Dermis microvascular lymphatic vessel endothelial cell (primary cell): ENCODE measurements around the gene IFNA17. TPM values are rescaled to one million over a fixed set of nuclear protein-coding genes. Genes with fewer than 3 reads are reported as not detected.
"Not testable (repeated sequence)": the region's sequence is repeated elsewhere in the genome, so short reads cannot be mapped to it uniquely, and the experiment has no call there.

Experiments
- DNase-seq, 2 donors: peaks; one replicate each; pipeline versions ENCODE4 v3.0.0 to v3.0.0-alpha.2; 2010; ENCODE audit warnings: low read depth in 2 of 2
- total RNA-seq: library from RNA; depleted of rRNA; stranded (reverse); fragments of >200 nt; gene quantifications from 2 replicates; pipeline ENCODE4 v1.2.1, GENCODE V29; 2014

The IFNA17 gene
- not detected in 2 replicates for total RNA-seq

DNA sequence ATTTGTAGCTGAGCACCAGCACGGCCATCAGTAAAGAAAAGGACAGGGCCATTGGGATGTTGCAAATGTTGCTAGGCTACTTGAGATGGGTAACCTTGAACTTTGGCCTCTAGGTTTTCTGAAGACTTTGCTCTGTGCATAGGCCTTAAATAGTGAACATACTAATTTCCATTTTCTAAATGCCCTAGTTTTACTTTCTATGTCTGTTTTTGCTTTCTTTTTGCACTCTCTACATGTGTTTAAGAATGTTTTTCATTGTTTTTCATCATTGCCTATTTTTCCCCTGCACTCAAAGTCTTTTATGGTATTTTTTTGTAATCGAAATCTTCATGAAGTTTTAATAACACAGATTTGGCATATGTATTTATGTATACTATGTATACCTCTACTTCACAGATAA lies at the start of gene IFNA17:
Gene IFNA17 (minus strand): TSS at position 101 of the 400 bp plus-strand sequence. CDS start 49 bp downstream, at position 52.
- no peak for DNase-seq

DNA sequence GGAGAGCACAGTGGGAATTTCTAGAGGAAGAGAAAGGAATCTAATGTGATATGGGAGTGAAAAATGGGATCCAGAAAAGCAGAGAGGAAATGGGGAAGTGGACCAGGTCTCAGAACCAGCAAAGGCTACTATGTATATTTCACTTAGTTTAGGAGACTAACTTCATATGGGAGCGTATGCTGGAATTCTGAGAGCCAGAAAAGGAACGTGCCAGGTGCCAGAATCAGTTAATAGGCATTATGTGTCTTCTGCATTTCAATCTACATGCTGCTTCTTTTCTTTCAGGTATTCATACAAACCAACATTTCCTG lies 40.3 kb upstream of the IFNA17 start:
- no peak for DNase-seq

DNA sequence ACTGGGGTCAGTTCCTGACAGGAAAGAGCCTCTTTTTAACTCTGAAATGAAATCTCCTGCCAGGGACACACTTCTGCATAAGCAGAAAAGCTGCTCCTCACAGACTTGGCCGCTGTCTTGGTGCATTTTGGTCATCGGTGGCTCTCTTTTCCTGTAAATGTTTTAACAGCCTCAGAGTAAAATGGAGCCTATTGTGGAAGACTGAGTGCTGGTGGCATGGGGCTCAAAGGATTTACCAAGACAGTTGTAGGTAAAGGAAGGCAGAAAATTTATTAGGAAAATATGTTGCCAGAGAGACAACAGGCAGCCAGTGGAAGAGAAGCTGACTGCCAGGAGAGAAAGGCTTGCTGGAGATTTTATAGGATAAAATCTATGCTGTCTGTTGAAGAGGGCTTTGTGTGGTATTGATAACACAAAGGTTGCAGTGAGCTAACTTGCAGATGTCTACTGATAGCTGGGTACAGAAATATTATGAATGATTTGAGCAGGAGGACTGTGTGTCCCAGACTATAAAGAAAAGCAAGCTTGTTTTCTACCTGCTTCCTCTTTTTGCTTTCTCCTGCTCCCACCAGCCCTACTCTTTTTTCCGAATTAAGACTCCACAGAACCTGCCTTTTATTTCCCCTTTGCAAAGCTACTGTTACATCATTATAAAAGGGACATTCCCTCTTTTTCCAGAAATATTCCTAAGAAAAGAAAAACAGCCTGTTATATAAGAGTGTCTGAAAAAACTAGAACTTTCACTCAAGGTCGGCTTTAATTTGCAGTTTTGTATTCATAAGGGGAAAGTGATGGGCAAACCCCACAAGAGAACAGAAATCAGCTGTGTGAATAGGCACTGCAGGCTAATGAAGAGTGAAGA lies 39.7 kb upstream of the IFNA17 start:
- no peak for DNase-seq

DNA sequence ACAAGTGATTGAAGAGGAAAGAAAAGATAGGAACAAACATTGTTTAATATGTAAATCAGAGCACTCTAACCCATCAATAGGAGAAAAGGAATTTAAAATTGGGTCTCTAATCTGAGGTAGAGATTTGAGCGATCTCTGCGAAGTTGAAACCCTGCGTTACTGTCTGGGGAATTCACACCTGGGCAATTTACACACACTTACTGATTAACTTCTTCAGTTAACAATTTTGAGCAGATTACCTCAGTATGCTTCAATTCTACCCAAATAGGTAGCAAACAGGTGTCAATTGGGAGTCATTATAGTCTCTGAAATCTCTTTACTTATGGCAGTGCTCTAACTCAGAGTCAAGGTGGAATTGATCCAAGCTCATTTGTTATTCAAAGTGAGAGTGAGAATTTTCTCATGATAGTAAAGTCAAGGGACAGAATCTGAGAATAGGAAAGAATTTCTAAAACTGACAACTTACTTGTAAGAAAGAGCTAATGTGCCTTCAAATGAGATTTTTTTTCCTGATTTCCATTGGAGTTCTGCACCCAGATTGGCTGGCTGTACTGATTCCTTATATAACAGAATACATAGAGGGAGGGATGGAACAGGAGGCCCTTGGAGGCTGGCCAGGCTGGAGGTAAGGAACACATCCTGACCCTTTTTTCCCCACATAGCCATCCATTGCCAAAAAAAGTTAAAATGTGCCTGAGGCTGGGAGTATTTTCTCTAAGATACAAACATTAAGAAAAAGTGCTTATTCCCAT lies 38.9 kb upstream of the IFNA17 start:
- no peak for DNase-seq

DNA sequence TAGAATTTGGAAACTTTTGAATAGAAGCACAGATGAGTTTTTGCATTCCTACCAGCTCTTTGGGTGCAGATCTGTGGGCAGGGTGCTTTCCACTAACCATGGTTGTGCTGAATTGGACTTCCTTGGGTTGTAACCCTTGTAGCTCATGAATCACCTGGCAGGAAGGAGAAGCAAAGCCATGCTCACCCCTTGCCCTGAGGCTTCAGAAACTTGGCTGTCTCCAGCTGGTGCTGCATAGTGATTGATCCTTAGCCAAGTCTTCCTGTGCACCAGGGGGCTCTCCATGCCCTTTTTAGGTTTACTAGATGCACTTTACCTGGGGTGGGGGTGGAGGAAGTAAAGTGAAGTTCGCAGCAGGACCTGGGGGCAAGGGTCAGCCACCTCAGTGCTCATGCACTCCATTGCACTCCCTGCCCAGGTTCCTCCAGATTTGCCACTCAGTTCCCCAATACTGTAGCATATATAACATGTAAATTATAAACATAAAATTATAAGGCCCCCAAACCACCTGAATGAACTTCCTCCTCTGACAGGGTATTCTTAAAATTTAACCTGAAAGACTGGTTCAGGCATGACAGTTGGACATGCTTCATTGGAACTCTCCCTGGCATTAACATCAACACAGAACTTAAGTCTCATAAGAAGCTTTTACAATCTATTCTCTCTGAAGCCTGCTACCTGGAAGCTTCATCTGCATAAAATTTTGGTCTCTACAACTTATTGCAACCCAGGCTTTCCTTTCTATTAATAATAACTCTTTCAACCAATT lies 37.6 kb upstream of the IFNA17 start:
- DNase-seq = no peak

DNA sequence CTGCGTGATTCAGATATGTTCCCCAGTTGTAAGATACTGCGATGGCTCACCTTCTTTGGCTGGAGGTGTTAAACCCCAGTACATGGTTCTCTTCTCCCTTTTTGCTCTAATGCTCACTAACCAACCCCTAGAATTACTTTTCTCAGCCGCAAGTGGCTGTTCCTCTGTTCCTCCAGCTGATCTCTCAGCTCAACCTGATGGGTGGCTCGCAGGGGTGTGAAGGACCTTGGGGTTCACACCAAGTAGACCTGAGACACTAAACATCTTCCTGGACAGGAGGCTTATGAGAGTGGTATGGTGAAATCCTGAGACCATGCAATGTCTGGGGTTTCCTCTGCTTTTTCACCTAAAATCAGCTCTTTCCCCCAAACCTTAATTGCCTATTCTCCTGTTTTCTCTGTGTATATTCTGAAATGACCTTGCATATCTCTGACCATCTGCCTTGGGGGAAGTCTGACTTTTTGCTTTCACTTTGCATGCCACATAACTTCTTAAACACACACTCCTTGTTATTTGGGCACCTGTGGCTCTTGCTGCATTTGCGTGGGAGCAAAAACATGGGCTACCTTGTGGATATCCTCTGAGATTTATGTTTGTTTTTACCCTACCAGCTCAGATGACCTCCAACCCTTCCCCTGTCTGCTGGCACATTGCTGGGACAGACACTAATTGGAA lies 27.7 kb upstream of the IFNA17 start:
- DNase-seq = no peak

DNA sequence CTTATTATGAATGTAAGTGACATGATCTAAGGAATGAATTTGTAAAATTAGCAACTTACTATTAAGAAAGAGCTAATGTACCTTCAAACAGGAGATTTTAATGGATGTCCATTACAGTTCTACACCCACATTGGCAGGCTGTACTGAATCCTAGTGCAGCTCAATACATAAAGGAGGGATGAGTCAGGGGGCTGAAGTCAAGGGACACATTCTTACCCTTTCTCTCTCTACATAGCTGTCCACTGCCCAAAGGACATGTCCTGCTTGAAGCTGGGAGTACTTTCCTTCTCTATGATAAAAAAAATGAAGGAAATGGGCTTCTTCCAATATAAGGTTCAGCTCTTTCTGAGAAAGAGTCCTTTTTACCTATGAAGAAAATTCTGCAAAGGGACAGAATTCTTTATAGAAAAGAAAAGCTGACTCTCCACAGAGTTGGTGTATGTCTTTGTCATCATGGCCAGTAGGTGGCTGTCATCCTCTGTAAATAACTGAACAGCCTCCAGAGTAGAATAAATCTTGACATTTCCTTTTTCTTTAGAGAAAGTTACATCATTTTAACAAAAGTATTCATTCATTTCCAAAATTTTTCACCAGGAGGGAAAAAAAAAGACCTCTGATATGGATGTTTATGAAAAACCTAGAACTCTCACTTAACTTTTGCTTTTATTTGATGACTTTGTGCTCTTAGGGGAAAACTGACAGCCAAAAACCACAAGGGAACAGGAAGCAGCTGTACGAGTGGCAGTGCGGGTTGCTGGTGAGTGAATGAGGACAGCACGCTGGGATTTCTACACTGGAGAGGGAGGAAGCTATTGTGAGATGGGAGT lies 24.9 kb upstream of the IFNA17 start:
- peak; percentile 86 to 89 for DNase-seq

DNA sequence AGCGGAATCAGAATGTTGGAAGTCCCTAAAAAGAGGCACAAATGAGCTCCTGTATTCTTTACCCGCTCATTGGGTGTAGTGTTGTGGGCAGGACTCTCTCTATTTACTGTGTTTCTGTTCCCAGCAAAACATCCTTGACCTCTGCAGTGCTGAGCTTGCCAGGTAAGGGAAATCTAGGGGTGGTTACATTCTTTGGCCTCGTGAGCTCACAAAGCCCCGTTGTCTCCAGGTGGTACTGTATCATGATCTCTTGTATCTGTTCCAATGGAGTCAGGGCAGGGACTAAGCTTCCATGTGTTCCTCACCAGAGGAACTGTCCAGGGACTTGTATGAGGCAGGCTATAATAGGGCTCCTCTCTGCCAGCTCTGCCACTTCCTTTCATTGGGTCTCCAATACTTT lies 23.6 kb upstream of the IFNA17 start:
- DNase-seq = no peak

DNA sequence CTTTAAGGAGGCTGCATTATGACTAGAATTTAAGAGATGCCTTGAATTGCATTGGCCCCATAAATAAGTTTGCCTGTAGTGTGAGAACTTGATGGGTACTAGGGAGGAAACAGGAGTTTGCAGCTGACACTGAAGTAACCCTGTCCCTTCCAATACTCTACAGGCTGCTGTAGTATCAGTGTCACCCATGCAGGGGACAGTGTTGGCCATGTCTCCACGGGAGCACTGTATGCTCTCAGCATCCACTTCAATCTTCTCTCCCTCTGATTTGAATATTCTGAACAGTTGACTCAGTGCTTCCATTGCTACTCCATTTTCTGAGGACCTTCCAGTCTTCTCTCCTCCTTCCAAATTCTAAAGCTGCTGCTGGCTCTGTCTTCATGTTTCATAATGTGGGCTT lies 23.2 kb upstream of the IFNA17 start:
- no peak for DNase-seq

DNA sequence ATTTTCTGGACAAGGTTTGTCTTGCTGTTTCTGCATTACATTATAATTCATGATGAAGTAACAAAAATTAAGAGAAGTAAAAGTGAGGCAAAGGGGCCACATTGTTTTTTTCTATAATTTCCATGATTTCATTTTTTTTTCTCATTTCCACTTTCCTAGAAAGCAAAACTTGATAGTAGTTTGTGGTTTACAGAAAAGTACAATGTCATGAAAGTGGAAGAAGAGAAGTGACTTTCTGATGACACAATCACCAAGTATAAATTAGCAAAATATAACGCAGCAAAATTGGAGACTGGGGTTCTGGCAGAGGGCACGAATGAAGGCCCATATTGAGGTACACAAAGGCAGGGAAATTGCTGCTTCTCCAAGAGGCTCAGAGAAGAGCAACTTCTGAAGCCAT lies 16.8 kb upstream of the IFNA17 start:
- DNase-seq = no peak

DNA sequence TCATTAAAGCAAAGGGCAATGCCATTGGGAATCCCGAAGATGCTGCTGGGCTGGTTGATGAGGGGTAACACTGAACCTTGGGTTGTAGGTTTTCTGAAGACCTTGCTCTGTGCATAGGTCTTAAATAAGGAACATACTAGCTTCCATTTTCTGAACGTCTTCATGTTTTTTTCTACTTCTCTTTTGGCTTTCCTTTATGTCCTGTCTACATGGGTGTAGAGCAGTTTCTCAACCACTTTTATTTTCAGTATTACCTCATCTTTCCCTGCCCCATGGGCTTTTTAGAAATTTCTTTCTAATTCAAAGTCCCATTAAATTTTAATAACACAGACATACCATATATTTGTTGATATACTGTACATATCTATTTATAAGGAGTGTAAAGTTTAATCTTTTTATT lies 11.9 kb upstream of the IFNA17 start, which contains the start of gene IFNA14:
Gene IFNA14 (minus strand): TSS at position 95 of the 400 bp plus-strand sequence. CDS start 70 bp downstream, at position 25.
- DNase-seq = no peak

DNA sequence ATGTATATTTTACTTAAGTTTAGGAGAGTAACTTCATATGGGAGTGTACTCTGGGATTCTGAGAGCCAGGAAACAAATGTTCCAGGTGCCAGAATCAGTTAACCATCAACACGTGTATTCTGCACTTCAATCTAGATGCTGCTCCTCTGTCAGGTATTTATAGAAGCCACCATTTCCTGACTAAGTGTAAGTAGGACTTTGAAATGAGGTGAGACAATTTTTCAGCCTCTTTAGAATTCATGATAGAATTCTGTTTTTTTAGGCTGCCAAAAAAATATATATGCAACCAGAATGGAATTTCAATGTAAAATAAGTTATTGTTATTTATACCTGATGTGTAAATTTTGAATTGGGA lies 8.3 kb upstream of the IFNA17 start:
- not testable (repeated sequence) for DNase-seq

DNA sequence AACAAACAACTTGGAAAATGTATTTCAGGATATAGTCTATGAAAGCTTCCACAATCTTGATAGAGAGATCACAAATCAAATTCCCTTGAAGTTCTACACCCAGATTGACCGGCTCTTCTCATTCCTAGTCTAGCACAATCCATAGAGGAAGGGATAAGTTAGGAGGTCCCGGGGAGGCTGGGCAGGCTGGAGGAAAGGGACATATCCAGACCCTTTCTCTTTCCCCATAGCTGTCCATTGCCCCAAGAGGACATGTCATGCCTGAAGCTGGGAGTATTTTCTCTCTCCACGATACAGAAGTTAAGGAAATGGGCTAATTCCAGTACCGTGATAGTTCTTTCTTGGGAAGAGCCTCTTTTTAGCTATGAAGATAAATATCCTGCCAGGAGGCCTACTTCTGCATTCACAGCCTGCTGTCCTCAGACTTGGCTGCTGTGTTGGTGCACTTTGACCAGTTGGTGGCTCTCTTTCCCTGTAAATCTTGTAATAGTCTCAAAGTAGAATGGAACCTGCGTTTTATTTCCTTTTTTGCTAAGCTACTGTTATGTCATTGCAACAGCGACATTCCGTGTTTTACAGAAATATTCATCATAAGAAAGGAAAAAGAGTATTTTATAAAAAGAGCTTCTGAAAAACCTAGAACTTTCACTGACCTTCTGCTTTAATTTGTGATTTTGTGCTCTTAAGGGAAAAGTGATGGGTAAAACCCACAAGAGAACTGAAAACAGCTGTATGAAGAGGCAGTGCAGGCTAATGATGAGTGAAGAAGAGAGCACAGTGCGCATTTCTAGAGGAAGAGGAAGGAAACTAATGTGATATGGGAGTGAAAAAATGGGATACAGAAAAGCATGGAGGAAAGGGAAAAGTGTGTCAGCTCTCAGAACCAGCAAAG lies 7.7 kb upstream of the IFNA17 start:
- peak; percentile 34 to 56 for DNase-seq

DNA sequence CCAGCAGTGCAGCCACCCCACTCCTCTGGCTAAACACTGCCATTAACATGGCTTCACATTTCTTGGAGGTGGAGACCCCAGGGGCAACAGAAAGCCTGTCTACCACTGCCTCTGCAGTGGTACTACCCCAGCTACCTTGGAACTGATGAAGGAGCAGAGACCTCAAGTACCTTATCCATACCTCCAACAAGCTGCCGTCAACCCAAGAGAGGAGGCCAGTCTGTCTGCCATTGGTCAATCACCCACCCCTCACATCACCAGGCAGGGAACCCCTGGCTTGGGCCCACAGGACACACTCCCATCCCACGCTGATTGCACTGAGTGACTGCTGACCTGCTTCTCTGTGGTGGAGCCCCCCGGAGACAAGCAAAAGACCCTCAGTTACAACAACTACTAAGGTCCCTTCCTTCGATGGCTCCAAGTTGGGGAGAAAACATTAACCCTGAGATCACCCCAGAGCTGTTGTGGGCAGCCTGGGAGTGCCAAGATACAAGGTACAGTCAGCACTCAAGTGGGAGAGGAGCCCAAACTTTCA lies 6.2 kb upstream of the IFNA17 start:
- no peak for DNase-seq

DNA sequence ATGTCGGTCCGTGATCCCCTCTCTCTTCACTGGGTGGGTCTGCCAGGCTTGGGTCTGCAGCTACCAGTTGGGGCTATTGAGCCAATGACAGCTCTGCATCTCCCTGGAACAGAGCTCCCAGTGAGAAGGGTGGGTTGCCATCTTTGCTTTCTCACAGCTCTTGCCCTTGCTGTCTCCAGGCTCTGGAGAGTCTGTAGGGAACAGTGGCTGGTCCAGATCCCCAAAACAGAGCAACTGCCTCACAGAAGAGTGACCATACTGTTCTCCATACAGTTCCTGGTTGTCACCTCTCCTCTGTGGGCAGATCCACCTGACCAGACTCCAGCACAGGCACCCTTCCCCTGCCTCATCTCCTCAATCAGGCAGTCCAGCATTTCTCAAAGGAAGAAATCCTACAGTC lies 5.2 kb upstream of the IFNA17 start:
- no peak for DNase-seq

DNA sequence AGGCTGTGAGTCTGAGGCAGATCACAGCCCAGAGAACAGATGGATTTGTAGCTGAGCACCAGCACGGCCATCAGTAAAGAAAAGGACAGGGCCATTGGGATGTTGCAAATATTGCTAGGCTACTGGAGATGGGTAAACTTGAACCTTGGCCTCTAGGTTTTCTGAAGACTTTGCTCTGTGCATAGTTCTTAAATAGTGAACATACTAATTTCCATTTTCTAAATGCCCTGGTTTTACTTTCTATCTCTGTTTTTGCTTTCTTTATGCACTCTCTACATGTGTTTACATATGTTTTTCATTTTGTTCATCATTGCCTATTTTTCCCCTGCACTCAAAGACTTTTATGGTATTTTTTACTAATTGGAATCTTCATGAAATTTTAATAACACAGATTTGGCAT lies 10.8 kb downstream of the IFNA17 start, which contains the start of gene IFNA16:
Gene IFNA16 (minus strand): TSS at position 101 of the 400 bp plus-strand sequence. CDS start 6 bp downstream, at position 95.
- DNase-seq = not testable (repeated sequence)

DNA sequence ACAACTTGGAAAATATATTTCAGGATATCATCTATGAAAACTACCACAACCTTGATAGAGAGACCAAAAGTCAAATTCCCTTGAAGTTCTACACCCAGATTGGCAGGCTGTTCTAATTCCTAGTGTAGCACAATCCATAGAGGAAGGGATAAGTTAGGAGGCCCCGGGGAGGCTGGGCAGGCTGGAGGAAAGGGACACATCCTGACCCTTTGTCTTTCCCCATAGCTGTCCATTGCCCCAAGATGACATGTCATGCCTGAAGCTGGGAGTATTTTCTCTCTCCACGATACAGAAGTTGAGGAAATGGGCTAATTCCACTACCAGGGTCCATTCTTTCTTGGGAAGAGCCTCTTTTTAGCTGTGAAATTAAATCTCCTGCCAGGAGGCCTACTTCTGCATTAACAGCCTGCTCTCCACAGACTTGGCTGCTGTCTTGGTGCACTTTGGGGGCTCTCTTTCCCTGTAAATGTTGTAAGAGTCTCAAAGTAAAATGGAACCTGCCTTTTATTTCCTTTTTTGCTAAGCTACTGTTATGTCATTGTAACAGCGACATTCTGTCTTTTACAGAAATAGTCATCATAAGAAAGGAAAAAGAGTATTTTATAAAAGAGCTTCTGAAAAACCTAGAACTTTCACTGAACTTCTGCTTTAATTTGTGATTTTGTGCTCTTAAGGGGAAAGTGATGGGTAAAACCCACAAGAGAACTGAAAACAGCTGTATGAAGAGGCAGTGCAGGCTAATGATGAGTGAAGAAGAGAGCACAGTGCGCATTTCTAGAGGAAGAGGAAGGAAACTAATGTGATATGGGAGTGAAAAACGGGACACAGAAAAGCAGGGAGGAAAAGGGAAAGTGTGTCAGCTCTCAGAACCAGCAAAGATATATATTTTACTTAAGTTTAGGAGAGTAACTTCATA lies 14.4 kb downstream of the IFNA17 start:
- not testable (repeated sequence) for DNase-seq

DNA sequence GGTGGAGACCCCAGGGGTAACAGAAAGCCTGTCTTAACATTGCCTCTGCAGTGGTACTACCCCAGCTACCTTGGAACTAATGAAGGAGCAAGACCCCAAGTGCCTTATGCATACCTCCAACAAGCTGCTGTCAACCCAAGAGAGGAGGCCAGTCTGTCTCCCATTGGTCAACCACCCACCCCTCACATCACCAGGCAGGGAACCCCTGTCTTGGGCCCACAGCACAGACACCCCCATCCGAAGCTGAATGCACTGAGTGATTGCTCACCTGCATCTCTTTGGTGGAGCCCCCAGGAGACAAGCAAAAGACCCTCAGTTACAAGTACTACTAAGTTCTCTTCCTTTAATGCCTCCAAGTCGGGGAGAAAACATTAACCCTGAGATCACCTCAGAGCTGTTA lies 15.9 kb downstream of the IFNA17 start:
- DNase-seq = not testable (repeated sequence)
